ENCODE results near the gene AGBL5. TPM values are rescaled to one million over a fixed set of nuclear protein-coding genes. Genes with fewer than 3 reads are reported as not detected.

The AGBL5 gene
- total RNA-seq, 1 experiment from 2014 or later, result 55.4 TPM

DNA sequence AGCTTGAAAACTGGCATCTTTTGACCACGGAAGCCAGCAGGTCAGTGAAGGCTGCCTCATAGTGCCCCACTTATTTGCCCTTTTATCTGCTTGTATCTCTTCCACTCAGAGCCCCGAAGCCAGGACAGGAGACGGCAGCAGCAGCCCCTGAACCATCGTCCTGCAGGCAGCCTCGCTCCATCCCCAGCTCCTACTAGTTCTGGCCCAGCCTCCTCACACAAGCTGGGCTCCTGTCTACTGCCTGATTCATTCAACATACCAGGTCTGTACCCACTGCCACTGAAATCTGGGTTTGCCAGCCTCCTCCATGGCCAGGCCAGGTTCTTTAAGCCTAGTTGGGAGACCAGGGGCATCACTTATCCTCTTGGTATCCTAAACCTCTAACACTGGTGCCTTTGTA, 15.9 kb downstream of the AGBL5 start:
- H3K36me3 Mint-ChIP-seq (ENCODE audit: insufficient read depth in 1 of 3, low read depth in 3 of 3), result peaks cover 19 to 67% (median 65%) of the 10 kb centered on the region in 3 experiments; a peak in 6 of 7 replicates
- no peak overlapping the region for H3K27ac ChIP-seq (ENCODE audit: insufficient read length, low read depth, low read length)
- H4K5ac ChIP-seq (ENCODE audit: insufficient read length, low read depth, low read length), result no peak overlapping the region
- H3K27ac Mint-ChIP-seq, result peak overlapping the region in 1 of 3 experiments; percentile 53; a peak in 1 of 7 replicates
- no peak overlapping the region for H2BK15ac ChIP-seq (ENCODE audit: low read depth, low read length)
- H3K9me3 ChIP-seq (ENCODE audit: control insufficient read depth, low read depth, low read length), result no peaks in the 10 kb centered on the region
- no peaks in the 10 kb centered on the region; a peak in 1 of 5 replicates for H3K9me3 Mint-ChIP-seq
- H2BK20ac ChIP-seq (ENCODE audit: low read depth, low read length, poor library complexity, severe bottlenecking), result no peak overlapping the region
- no peak overlapping the region for H3K18ac ChIP-seq (ENCODE audit: insufficient read length, low read depth, low read length)
- H3K4me1 Mint-ChIP-seq, result peaks cover 7 to 10% of the 10 kb centered on the region in 2 experiments; a peak in 3 of 4 replicates
- peaks cover 2% of the 10 kb centered on the region for H3K79me1 ChIP-seq (ENCODE audit: insufficient read depth, low read depth, low read length, poor library complexity, severe bottlenecking)
- peaks cover 5% of the 10 kb centered on the region; the same call in 1 of the 2 replicates for H3K79me2 ChIP-seq (ENCODE audit: insufficient read depth, low read length)
- DNase-seq, result no peak
- H2BK12ac ChIP-seq (ENCODE audit: insufficient read length, low read depth, low read length), result no peak overlapping the region
- no peak overlapping the region for H3K23ac ChIP-seq (ENCODE audit: insufficient read length, low read depth, low read length)
- H3K14ac ChIP-seq (ENCODE audit: insufficient read depth, low read length), result no peak overlapping the region
- H3K27me3 ChIP-seq (ENCODE audit: insufficient read depth, low read length), result no peaks in the 10 kb centered on the region
- WGBS (ENCODE audit: extremely low coverage, insufficient read length, low lambda C conversion rate), result no CpG with 5 or more reads among the region's 5 CpGs
- H3T11ph ChIP-seq (ENCODE audit: low read length), result no peak overlapping the region
- no peak overlapping the region for H3K4ac ChIP-seq (ENCODE audit: low read depth, low read length)
- no peaks in the 10 kb centered on the region for H4K20me1 ChIP-seq (ENCODE audit: control insufficient read depth, insufficient read depth, insufficient read length)
- H3K9ac ChIP-seq (ENCODE audit: extremely low read depth, insufficient read length, low read length), result no peak overlapping the region
- no peak overlapping the region for H3K4me2 ChIP-seq (ENCODE audit: insufficient read depth, insufficient read length, low read length)
- no peak overlapping the region for H3K4me3 Mint-ChIP-seq
- no peak overlapping the region for H3K56ac ChIP-seq (ENCODE audit: insufficient read length, low read depth, low read length)
- H2AFZ ChIP-seq (ENCODE audit: low read length), result no peak overlapping the region
- no peaks in the 10 kb centered on the region; the same call in 1 of the 2 replicates for H3K27me3 Mint-ChIP-seq (ENCODE audit: low read depth)
- H3K4me1 ChIP-seq (ENCODE audit: insufficient read depth, low read length), result no peaks in the 10 kb centered on the region
- TF ChIP-seq, protein P1, sequence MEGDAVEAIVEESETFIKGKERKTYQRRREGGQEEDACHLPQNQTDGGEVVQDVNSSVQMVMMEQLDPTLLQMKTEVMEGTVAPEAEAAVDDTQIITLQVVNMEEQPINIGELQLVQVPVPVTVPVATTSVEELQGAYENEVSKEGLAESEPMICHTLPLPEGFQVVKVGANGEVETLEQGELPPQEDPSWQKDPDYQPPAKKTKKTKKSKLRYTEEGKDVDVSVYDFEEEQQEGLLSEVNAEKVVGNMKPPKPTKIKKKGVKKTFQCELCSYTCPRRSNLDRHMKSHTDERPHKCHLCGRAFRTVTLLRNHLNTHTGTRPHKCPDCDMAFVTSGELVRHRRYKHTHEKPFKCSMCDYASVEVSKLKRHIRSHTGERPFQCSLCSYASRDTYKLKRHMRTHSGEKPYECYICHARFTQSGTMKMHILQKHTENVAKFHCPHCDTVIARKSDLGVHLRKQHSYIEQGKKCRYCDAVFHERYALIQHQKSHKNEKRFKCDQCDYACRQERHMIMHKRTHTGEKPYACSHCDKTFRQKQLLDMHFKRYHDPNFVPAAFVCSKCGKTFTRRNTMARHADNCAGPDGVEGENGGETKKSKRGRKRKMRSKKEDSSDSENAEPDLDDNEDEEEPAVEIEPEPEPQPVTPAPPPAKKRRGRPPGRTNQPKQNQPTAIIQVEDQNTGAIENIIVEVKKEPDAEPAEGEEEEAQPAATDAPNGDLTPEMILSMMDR (conservative IDR thresholded peaks at IDR 0.05), result no peak
- H4K8ac ChIP-seq (replicated peaks; ENCODE audit: insufficient read length, low read depth, low read length), result no peak overlapping the region
- no peak overlapping the region for H4K91ac ChIP-seq (ENCODE audit: insufficient read length, low read depth, low read length)
- peaks cover 11% of the 10 kb centered on the region for H3K23me2 ChIP-seq (ENCODE audit: insufficient read length, low read depth, low read length, poor library complexity, severe bottlenecking)
- no peak overlapping the region for H2BK120ac ChIP-seq (ENCODE audit: low read depth, low read length, poor library complexity, severe bottlenecking)
- no peak overlapping the region for H2BK5ac ChIP-seq (ENCODE audit: insufficient read length, low read length)
- H2AK5ac ChIP-seq (ENCODE audit: insufficient read length, low read length), result no peak overlapping the region
